Hypothalamus (tissue), 51 donors: Measurements from ENCODE around the gene NUPR1.
"Not testable (repeated sequence)": the region's sequence is repeated elsewhere in the genome, so short reads cannot be mapped to it uniquely, and the experiment has no call there.

ENCODE experiments used
- DNase-seq, 51 donors: peaks; one replicate each; lab custom pipeline; 2025; lab: John Stamatoyannopoulos, UW

NUPR1 gene

GRCh38 chr16:28528463-28528867 lies 10.3 kb downstream of the NUPR1 start:
- no peak for DNase-seq

- DNase-seq: no peak
These were observed 10.8 kb downstream of the NUPR1 start for GRCh38 chr16:28527985-28528384.

- DNase-seq: not testable (repeated sequence)
These were observed 11.5 kb downstream of the NUPR1 start for GRCh38 chr16:28527100-28527785.

GRCh38 chr16:28526201-28527099 lies 12.3 kb downstream of the NUPR1 start:
- no peak for DNase-seq

GRCh38 chr16:28524681-28525171 lies 14.0 kb downstream of the NUPR1 start:
- no peak for DNase-seq

GRCh38 chr16:28522792-28523191 lies 16.0 kb downstream of the NUPR1 start:
- no peak for DNase-seq

GRCh38 chr16:28521436-28521835 lies 17.3 kb downstream of the NUPR1 start:
- DNase-seq: no peak

- DNase-seq: no peak
These were observed 18.1 kb downstream of the NUPR1 start for GRCh38 chr16:28520672-28521071.

- no peak for DNase-seq
These were observed 24.5 kb downstream of the NUPR1 start for GRCh38 chr16:28514246-28514645.

GRCh38 chr16:28513484-28514181 lies 25.1 kb downstream of the NUPR1 start:
- DNase-seq: no peak

- no peak for DNase-seq
These were observed 26.7 kb downstream of the NUPR1 start for GRCh38 chr16:28511801-28512789.

GRCh38 chr16:28511031-28511430 lies 27.7 kb downstream of the NUPR1 start:
- DNase-seq: no peak

- DNase-seq: no peak
These were observed 33.2 kb downstream of the NUPR1 start for GRCh38 chr16:28505489-28506137.

- no peak for DNase-seq
These were observed 33.9 kb downstream of the NUPR1 start for GRCh38 chr16:28504707-28505404.

GRCh38 chr16:28503470-28504259 lies 35.1 kb downstream of the NUPR1 start:
- no peak for DNase-seq

GRCh38 chr16:28502290-28502689 lies 36.5 kb downstream of the NUPR1 start:
- no peak for DNase-seq

GRCh38 chr16:28501258-28502232 lies 37.2 kb downstream of the NUPR1 start:
- DNase-seq: no peak
